ENCODE results near the gene AMN.

GRCh38 chr14:102927878-102928411 is 5.5 kb downstream of the AMN start:
- TF ChIP-seq CTCF (conservative IDR thresholded peaks at IDR 0.05; ENCODE audit: low read length) (no peak), EZH2phosphoT487 (IDR thresholded peaks at IDR 0.05; ENCODE audit: borderline replicate concordance, low read depth, low read length) (no peak)
